Measurements from ENCODE around the gene TTLL9.

TTLL9 gene

DNA sequence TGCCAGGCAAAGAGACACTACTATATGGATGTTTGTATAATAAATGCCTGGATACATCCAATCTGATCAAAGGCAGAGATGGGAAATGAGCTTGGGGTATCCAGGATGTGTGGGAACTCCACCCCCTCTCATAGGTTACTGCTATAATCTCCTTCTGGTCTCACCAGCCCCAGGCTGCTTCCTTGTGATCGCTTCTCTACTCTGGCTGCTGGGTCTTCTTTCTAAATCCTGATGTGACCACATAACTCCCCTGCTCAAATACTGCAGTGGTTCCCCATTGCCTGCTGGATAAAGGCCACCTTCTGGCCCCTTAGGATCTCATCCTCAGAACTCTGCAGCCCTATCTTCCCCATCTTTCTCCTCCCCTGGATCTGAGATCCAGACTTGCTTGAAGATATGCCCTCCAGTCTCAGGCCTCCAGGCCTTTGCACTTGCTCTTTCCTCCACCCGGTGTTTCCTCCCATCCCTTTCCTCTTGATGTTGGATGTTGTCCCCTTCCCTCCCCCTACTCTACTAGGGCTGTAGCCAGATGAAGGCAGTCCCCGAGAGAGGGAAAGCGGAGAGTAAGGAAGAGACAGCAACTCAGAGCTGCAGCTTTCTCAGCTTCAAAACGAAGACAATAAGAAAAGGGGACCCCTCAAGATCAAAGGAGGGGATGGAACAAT is 96.7 kb downstream of the TTLL9 start:
- Histone ChIP-seq H3K27me3 (ENCODE audit: control insufficient read depth in 1 of 2, insufficient read depth in 2 of 2, low read length in 2 of 2) (peaks cover 10 to 31% of the 10 kb centered on the region in 2 donors), H3K27ac (ENCODE audit: low read depth, low read length) (no peak overlapping the region), H3K4me3 (ENCODE audit: low read depth in 1 of 2, low read length in 2 of 2) (no peak overlapping the region), H3K4me1 (ENCODE audit: insufficient read depth, low read length) (no peaks in the 10 kb centered on the region), H3K9ac (ENCODE audit: low read length) (no peak overlapping the region), H3K36me3 (ENCODE audit: insufficient read depth, low read length) (no peaks in the 10 kb centered on the region), H3K9me3 (ENCODE audit: low read length) (no peaks in the 10 kb centered on the region)

GRCh38 chr20:31967830-31968249 is 97.4 kb downstream of the TTLL9 start, which contains the start of gene XKR7:
TSS of gene XKR7 (plus strand) at chr20:31968151. CDS start at chr20:31968176, 25 bp downstream.
- Histone ChIP-seq H3K4me1 (ENCODE audit: insufficient read depth, low read length) (no peaks in the 10 kb centered on the region), H3K4me3 (ENCODE audit: low read depth in 1 of 2, low read length in 2 of 2) (no peak within 1 kb of the TSS), H3K9me3 (ENCODE audit: low read length) (no peaks in the 10 kb centered on the region), H3K27ac (ENCODE audit: low read depth, low read length) (no peak within 1 kb of the TSS), H3K9ac (ENCODE audit: low read length) (no peak within 1 kb of the TSS), H3K36me3 (ENCODE audit: insufficient read depth, low read length) (no peaks in the 10 kb centered on the region), H3K27me3 (ENCODE audit: control insufficient read depth in 1 of 2, insufficient read depth in 2 of 2, low read length in 2 of 2) (peaks cover 10 to 31% of the 10 kb centered on the region in 2 donors)

GRCh38 chr20:31968291-31969126 is 98.1 kb downstream of the TTLL9 start:
- no peaks in the 10 kb centered on the region for H3K36me3 ChIP-seq (ENCODE audit: insufficient read depth, low read length)
- H3K27ac ChIP-seq (ENCODE audit: low read depth, low read length), result no peak overlapping the region
- H3K4me3 ChIP-seq (ENCODE audit: low read depth in 1 of 2, low read length in 2 of 2), result no peak overlapping the region
- H3K9ac ChIP-seq (ENCODE audit: low read length), result no peak overlapping the region
- no peaks in the 10 kb centered on the region for H3K4me1 ChIP-seq (ENCODE audit: insufficient read depth, low read length)
- H3K27me3 ChIP-seq (ENCODE audit: control insufficient read depth in 1 of 2, insufficient read depth in 2 of 2, low read length in 2 of 2), result peaks cover 10 to 31% of the 10 kb centered on the region in 2 donors
- no peaks in the 10 kb centered on the region for H3K9me3 ChIP-seq (ENCODE audit: low read length)

- Histone ChIP-seq H3K36me3 (ENCODE audit: insufficient read depth, low read length) (no peaks in the 10 kb centered on the region), H3K4me1 (ENCODE audit: insufficient read depth, low read length) (no peaks in the 10 kb centered on the region), H3K27ac (ENCODE audit: low read depth, low read length) (no peak overlapping the region), H3K4me3 (ENCODE audit: low read depth in 1 of 2, low read length in 2 of 2) (no peak overlapping the region), H3K27me3 (ENCODE audit: control insufficient read depth in 1 of 2, insufficient read depth in 2 of 2, low read length in 2 of 2) (peaks cover 10 to 35% of the 10 kb centered on the region in 2 donors), H3K9ac (ENCODE audit: low read length) (no peak overlapping the region), H3K9me3 (ENCODE audit: low read length) (no peaks in the 10 kb centered on the region)
These were observed 99.6 kb downstream of the TTLL9 start for GRCh38 chr20:31969991-31970390.

DNA sequence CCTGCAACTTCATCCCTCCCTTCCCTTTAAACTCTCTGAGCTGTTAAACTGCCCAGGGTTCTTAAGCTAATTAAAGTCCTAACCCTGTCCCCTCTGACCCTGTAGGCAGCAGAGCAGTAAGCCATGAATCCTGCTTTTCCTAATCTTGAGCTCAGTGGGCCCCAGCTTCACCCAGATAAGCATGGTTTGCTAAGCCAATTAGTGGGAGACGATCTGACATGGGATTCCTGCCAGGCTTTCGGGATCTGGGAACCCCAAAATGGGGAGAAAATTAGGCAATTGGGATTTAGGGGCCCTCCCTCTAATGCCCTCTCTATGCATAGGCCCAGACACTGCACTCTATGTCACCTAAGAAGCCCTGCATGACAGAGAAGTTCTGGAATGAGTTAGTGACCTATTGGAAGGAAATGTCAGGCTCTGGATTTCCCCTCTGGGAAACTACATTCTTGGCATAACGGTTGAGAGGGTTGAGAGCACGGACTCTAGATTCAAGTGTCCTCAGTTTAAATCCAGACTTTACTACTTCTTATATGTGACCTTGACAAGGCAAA is 102.1 kb downstream of the TTLL9 start:
- Histone ChIP-seq H3K4me3 (ENCODE audit: low read depth in 1 of 2, low read length in 2 of 2) (no peak overlapping the region), H3K27ac (ENCODE audit: low read depth, low read length) (no peak overlapping the region), H3K27me3 (ENCODE audit: control insufficient read depth in 1 of 2, insufficient read depth in 2 of 2, low read length in 2 of 2) (peaks cover 0 to 18% of the 10 kb centered on the region in 2 donors), H3K9ac (ENCODE audit: low read length) (no peak overlapping the region), H3K9me3 (ENCODE audit: low read length) (no peaks in the 10 kb centered on the region), H3K4me1 (ENCODE audit: insufficient read depth, low read length) (no peaks in the 10 kb centered on the region), H3K36me3 (ENCODE audit: insufficient read depth, low read length) (no peaks in the 10 kb centered on the region)

- peaks cover 0 to 10% of the 10 kb centered on the region in 2 donors for H3K27me3 ChIP-seq (ENCODE audit: control insufficient read depth in 1 of 2, insufficient read depth in 2 of 2, low read length in 2 of 2)
- H3K27ac ChIP-seq (ENCODE audit: low read depth, low read length), result no peak overlapping the region
- H3K36me3 ChIP-seq (ENCODE audit: insufficient read depth, low read length), result no peaks in the 10 kb centered on the region
- H3K4me3 ChIP-seq (ENCODE audit: low read depth in 1 of 2, low read length in 2 of 2), result no peak overlapping the region
- H3K9ac ChIP-seq (ENCODE audit: low read length), result no peak overlapping the region
- H3K4me1 ChIP-seq (ENCODE audit: insufficient read depth, low read length), result no peaks in the 10 kb centered on the region
- H3K9me3 ChIP-seq (ENCODE audit: low read length), result no peaks in the 10 kb centered on the region
These were observed 103.9 kb downstream of the TTLL9 start for GRCh38 chr20:31974296-31974695.

- Histone ChIP-seq H3K27ac (ENCODE audit: low read depth, low read length) (no peak overlapping the region), H3K36me3 (ENCODE audit: insufficient read depth, low read length) (no peaks in the 10 kb centered on the region), H3K27me3 (ENCODE audit: control insufficient read depth in 1 of 2, insufficient read depth in 2 of 2, low read length in 2 of 2) (peaks cover 0 to 4% of the 10 kb centered on the region in 2 donors), H3K4me3 (ENCODE audit: low read depth in 1 of 2, low read length in 2 of 2) (no peak overlapping the region), H3K9ac (ENCODE audit: low read length) (no peak overlapping the region), H3K4me1 (ENCODE audit: insufficient read depth, low read length) (no peaks in the 10 kb centered on the region), H3K9me3 (ENCODE audit: low read length) (no peaks in the 10 kb centered on the region)
These were observed 104.6 kb downstream of the TTLL9 start for GRCh38 chr20:31974951-31975487.

- no peaks in the 10 kb centered on the region for H3K4me1 ChIP-seq (ENCODE audit: insufficient read depth, low read length)
- H3K27me3 ChIP-seq (ENCODE audit: control insufficient read depth in 1 of 2, insufficient read depth in 2 of 2, low read length in 2 of 2), result peaks cover 0 to 4% of the 10 kb centered on the region in 2 donors
- H3K9ac ChIP-seq (ENCODE audit: low read length), result no peak overlapping the region
- H3K27ac ChIP-seq (ENCODE audit: low read depth, low read length), result no peak overlapping the region
- no peak overlapping the region for H3K4me3 ChIP-seq (ENCODE audit: low read depth in 1 of 2, low read length in 2 of 2)
- H3K9me3 ChIP-seq (ENCODE audit: low read length), result no peaks in the 10 kb centered on the region
- no peaks in the 10 kb centered on the region for H3K36me3 ChIP-seq (ENCODE audit: insufficient read depth, low read length)
These were observed 105.4 kb downstream of the TTLL9 start for GRCh38 chr20:31975874-31976273.

GRCh38 chr20:31977080-31977479 is 106.6 kb downstream of the TTLL9 start:
- H3K9ac ChIP-seq (ENCODE audit: low read length), result no peak overlapping the region

DNA sequence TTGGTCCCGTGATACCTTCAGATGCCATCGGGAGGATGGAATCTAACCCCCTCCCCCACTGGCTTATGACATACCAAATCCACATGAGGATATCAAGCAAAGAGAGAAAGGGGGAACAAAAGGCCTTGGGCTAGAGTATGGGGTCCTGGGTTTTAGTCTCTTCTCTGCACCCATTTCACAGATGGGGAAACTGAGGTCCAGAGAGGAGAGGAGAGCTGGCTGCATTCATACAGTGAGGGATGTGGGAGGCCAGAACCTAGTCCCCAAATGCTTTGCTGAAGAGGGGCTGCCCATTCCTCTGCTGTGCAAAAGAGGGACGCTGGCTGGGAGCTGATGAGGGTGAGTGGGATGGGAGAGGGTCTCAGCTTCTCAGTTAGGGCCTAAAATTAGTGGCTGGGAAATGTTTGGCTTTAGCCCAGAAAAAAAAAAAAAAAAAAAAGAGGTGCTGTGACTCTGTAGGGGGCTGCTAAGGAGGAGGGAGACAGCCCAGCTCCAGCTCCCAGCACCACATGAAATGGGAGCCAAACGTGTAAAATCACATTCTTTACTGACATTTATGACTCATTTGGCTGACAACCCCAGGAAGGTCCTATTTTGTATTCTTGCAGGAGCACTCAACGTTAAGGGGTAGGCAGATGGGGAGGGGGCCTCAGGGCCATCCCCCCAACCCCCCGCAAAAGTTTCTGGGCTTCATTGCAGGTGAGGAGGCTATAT is 109.4 kb downstream of the TTLL9 start:
- Histone ChIP-seq H3K4me3 (ENCODE audit: low read depth in 1 of 2, low read length in 2 of 2) (no peak overlapping the region), H3K27ac (ENCODE audit: low read depth, low read length) (no peak overlapping the region), H3K36me3 (ENCODE audit: insufficient read depth, low read length) (no peaks in the 10 kb centered on the region), H3K27me3 (ENCODE audit: control insufficient read depth in 1 of 2, insufficient read depth in 2 of 2, low read length in 2 of 2) (peaks cover 0 to under 1% of the 10 kb centered on the region in 2 donors), H3K9me3 (ENCODE audit: low read length) (no peaks in the 10 kb centered on the region), H3K9ac (ENCODE audit: low read length) (no peak overlapping the region), H3K4me1 (ENCODE audit: insufficient read depth, low read length) (no peaks in the 10 kb centered on the region)

More at GRCh38 chr20:31977080-31977479, 106.6 kb downstream of the TTLL9 start:
- no peaks in the 10 kb centered on the region for H3K36me3 ChIP-seq (ENCODE audit: insufficient read depth, low read length)
- no peak overlapping the region for H3K4me3 ChIP-seq (ENCODE audit: low read depth in 1 of 2, low read length in 2 of 2)
- no peak overlapping the region for H3K27ac ChIP-seq (ENCODE audit: low read depth, low read length)
- H3K4me1 ChIP-seq (ENCODE audit: insufficient read depth, low read length), result no peaks in the 10 kb centered on the region
- H3K9me3 ChIP-seq (ENCODE audit: low read length), result no peaks in the 10 kb centered on the region
- H3K27me3 ChIP-seq (ENCODE audit: control insufficient read depth in 1 of 2, insufficient read depth in 2 of 2, low read length in 2 of 2), result peaks cover 0 to 4% of the 10 kb centered on the region in 2 donors

DNA sequence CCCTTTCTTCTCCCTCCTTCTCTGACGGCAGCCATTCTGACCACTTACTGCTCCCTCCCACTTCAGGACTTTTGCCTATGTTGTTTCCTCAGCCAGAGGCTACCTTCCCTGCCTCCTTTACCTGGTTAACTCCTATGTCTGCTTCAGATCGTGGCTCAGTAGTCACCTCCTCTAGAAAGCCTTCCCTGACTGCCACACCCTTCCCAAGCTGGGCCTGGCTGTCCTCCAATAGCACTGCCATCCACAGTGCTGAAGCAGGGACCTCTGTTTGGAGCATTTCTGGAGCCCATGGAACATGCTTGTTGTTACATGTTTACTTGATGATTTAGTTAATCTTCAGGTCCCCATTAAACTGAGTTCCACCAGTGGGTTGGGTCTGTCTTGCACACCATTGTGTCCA is 111.3 kb downstream of the TTLL9 start:
- Histone ChIP-seq H3K9ac (ENCODE audit: low read length) (no peak overlapping the region), H3K27ac (ENCODE audit: low read depth, low read length) (no peak overlapping the region), H3K4me3 (ENCODE audit: low read depth in 1 of 2, low read length in 2 of 2) (no peak overlapping the region), H3K27me3 (ENCODE audit: control insufficient read depth in 1 of 2, insufficient read depth in 2 of 2, low read length in 2 of 2) (no peaks in the 10 kb centered on the region), H3K4me1 (ENCODE audit: insufficient read depth, low read length) (no peaks in the 10 kb centered on the region), H3K9me3 (ENCODE audit: low read length) (no peaks in the 10 kb centered on the region), H3K36me3 (ENCODE audit: insufficient read depth, low read length) (no peaks in the 10 kb centered on the region)

All from muscle layer of colon (tissue), 2 donors.